Measurements from ENCODE around the gene PRKD2. TPM values are rescaled to one million over a fixed set of nuclear protein-coding genes. Genes with fewer than 3 reads are reported as not detected.

PRKD2 gene
- total RNA-seq, 4 donors from 2014 or later, result 11.8 to 41.3 (median 19.5) TPM

GRCh38 chr19:46721269-46722003 is 4.5 kb upstream of the PRKD2 start:
- ATAC-seq (ENCODE audit: low FRiP score) (no peak), DNase-seq (ENCODE audit: low spot score) (no peak)
- TF ChIP-seq, protein P1, sequence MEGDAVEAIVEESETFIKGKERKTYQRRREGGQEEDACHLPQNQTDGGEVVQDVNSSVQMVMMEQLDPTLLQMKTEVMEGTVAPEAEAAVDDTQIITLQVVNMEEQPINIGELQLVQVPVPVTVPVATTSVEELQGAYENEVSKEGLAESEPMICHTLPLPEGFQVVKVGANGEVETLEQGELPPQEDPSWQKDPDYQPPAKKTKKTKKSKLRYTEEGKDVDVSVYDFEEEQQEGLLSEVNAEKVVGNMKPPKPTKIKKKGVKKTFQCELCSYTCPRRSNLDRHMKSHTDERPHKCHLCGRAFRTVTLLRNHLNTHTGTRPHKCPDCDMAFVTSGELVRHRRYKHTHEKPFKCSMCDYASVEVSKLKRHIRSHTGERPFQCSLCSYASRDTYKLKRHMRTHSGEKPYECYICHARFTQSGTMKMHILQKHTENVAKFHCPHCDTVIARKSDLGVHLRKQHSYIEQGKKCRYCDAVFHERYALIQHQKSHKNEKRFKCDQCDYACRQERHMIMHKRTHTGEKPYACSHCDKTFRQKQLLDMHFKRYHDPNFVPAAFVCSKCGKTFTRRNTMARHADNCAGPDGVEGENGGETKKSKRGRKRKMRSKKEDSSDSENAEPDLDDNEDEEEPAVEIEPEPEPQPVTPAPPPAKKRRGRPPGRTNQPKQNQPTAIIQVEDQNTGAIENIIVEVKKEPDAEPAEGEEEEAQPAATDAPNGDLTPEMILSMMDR (IDR thresholded peaks at IDR 0.05), result no peak

DNA sequence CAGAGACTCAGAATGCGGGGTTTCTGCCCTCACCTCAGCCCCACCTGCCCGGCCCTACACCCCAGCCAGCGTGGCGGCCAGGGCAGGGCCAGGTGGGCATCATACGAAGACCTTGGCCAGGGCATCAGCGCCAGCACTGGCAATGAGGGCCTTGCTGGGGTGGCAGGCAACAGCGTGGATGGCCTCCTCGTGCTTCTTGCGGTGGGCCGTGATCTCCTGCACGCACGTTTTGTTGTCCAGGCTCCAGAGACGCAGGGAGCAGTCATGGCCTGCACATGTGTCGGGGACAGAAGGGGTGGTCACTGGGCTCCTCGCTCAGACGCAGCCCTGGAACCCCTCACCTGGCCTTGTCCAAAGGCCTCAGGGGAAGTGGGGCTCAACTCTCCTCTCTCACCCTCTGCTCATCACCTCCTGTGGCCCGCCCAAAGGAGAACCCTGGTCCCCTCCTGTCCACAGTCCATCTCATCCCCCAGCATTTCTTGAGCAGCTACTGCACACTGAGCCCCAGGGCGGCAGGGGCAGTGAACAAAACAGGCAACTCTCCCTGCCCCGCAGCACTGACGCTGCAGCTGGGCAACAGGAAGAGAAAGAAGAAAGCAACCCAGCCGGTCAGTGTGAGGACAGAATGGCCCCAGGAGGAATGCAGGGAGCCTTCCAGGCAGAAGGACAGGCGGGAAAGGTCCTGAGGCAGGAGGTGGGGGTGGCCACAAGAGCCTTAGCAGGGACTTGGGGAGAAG is 3.8 kb upstream of the PRKD2 start:
- DNase-seq (ENCODE audit: low spot score) (no peak), ATAC-seq (ENCODE audit: low FRiP score) (no peak)
- TF ChIP-seq, protein P1 (IDR thresholded peaks at IDR 0.05), result no peak

GRCh38 chr19:46719629-46720502 is 3.0 kb upstream of the PRKD2 start:
- DNase-seq (ENCODE audit: low spot score), result no peak
- TF ChIP-seq, protein P1 (IDR thresholded peaks at IDR 0.05), result no peak
- no peak for ATAC-seq (ENCODE audit: low FRiP score)

- ATAC-seq (ENCODE audit: low FRiP score) (no peak), DNase-seq (ENCODE audit: low spot score) (no peak)
- TF ChIP-seq, protein P1 (IDR thresholded peaks at IDR 0.05), result no peak
Observed at GRCh38 chr19:46718934-46719622, 2.2 kb upstream of the PRKD2 start.

DNA sequence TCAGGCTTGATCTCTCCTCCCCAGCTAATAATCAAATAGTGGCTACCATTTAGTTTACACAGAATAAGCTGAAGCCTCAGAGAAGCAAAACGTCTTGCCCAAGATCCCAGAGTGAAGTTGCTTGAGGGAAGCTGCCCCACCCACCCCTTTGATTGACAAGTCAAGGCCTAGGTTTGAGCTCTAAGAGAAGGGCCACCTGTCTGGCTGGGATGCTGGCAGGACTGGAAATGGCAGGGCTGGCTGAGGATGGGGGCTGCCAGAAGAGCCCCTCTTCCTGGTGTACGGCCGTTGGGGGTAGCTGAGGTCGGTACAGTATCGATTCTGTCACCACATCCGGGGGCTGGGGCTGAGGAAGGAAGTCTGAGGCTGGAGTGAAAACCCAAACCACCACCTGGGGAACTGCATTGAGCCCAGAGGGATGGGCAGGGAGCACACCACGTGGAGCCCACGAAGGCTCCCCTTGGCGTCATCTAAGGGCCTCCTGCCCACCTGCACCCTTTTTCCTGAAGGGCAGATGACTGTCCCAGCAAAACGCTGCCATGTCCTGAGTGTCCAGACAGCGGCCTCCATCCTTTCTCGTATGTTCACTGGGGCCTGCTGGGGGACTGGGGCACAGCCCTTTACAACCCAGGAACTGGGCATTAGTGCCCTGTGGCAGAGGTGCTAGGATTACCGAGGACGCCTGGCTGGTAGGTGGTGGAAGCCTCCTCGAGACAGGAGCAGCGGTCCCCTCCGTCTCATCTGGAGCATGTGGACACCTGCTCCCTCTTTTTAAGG is 1.4 kb upstream of the PRKD2 start:
- TF ChIP-seq, protein P1 (IDR thresholded peaks at IDR 0.05), result no peak
- no peak for ATAC-seq (ENCODE audit: low FRiP score)
- no peak for DNase-seq (ENCODE audit: low spot score)

DNA sequence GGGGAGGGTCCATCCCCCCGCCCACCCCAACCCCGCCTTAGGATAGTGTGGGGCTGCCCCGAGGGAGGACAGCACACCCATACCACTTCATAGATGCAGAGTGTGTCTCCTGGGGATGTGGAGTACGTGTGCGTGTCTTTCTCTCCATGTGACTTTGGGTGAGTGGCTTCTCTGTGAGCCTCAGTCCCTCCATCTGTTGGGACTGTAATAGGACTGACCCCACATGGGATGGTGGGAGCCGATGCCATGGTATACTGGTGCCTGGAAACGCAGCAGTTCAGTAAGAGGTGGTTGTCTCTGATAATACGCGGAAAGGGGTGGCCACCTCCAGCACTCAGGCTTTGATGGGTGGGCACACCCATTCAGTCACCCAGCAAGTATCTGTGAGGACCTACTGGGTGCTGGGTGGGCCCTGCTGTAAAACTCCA is 816 bp upstream of the PRKD2 start:
- ATAC-seq (ENCODE audit: low FRiP score), result no peak
- TF ChIP-seq, protein P1 (IDR thresholded peaks at IDR 0.05), result no peak
- no peak for DNase-seq (ENCODE audit: low spot score)

Measured in omental fat pad (tissue), 4 donors.